GM12878 (cell line): ENCODE measurements around the gene MRGPRF. TPM values are rescaled to one million over a fixed set of nuclear protein-coding genes. Genes with fewer than 3 reads are reported as not detected.

ENCODE experiments used
- ATAC-seq: fragments of 200-7000 bp; cut with Tn5 transposase; 3 replicates; pipeline ENCODE4 v1.9.1; 2020; ENCODE audit warnings: mild to moderate bottlenecking, moderate library complexity
- BruUV-seq: library from RNA; stranded (reverse); fragments of 400-500 nt; replicated peaks from 2 replicates; lab custom pipeline; 2021; lab: Mats Ljungman, UMichigan
- CTCF ChIA-PET: fragments of 300-600 bp; sonication (Branson Sonifier 250); formaldehyde crosslinking; extraction: SDS; loops from one replicate; lab custom pipeline; 2021; ENCODE audit warnings: inconsistent platforms; lab: Yijun Ruan, JAX
- POLR2A ChIA-PET: fragments of 350-600 bp; formaldehyde crosslinking; extraction: SDS; loops from one replicate; lab custom pipeline; 2021; ENCODE audit warnings: inconsistent platforms; lab: Charles Lee
- RAD21 ChIA-PET: fragments of 300-600 bp; sonication (Branson Sonifier 250); formaldehyde crosslinking; loops from one replicate; lab custom pipeline; 2023; ENCODE audit warnings: antibody characterized with exemption; ENCODE audit not compliant: unreplicated experiment; lab: Charles Lee
- SMC1A ChIA-PET: fragments of 300-600 bp; sonication (Branson Sonifier 250); formaldehyde crosslinking; loops from one replicate; lab custom pipeline; 2023; ENCODE audit not compliant: unreplicated experiment, uncharacterized antibody; lab: Charles Lee
- DNase-seq: peaks from one replicate; pipeline ENCODE4 v3.0.0-alpha.2; 2011; ENCODE audit warnings: low read depth, low spot score
- FAIRE-seq: peaks from 3 replicates; lab custom pipeline; 2011; peaks lifted over from hg19 to GRCh38; lab: Jason Lieb, UNC
- H2AFZ ChIP-seq: 2 replicates; pipeline ENCODE4 v1.6.0; 2011; ENCODE audit warnings: low read depth, low read length, control low read depth; ENCODE audit not compliant: control insufficient read depth
- H3K27ac ChIP-seq: 2 replicates; pipeline ENCODE4 v1.5.1; 2011; ENCODE audit warnings: control low read depth; ENCODE audit not compliant: control insufficient read depth, insufficient read depth
- H3K27me3 ChIP-seq, 2 experiments: replicated peaks in 1 of 2; 2 replicates each; pipeline versions ENCODE4 v1.6.0 to v1.6.1; 2011; ENCODE audit warnings: low read length in 1 of 2; ENCODE audit not compliant: control insufficient read depth in 2 of 2, insufficient read depth in 2 of 2
- H3K36me3 ChIP-seq, 2 experiments: 2 replicates each; pipeline ENCODE4 v1.5.1; 2011; ENCODE audit warnings: low read length in 1 of 2; ENCODE audit not compliant: control insufficient read depth in 2 of 2, insufficient read depth in 2 of 2
- H3K4me1 ChIP-seq: 2 replicates; pipeline ENCODE4 v1.6.1; 2011; ENCODE audit warnings: mild to moderate bottlenecking, low read length, moderate library complexity, mixed read lengths; ENCODE audit not compliant: control insufficient read depth, insufficient read depth
- H3K4me2 ChIP-seq: 2 replicates; pipeline ENCODE4 v1.6.0; 2011; ENCODE audit warnings: control low read depth; ENCODE audit not compliant: control insufficient read depth, insufficient read depth
- H3K4me3 ChIP-seq: fragments of 200-600 bp; sonication (generic); 2 replicates; pipeline ENCODE4 v1.5.1; 2016
- H3K79me2 ChIP-seq: 2 replicates; pipeline ENCODE4 v1.6.0; 2011; ENCODE audit warnings: low read length; ENCODE audit not compliant: control insufficient read depth, insufficient read depth
- H3K9ac ChIP-seq: 2 replicates; pipeline ENCODE4 v1.8.0; 2011; ENCODE audit warnings: low read length, control low read depth, mixed read lengths; ENCODE audit not compliant: control insufficient read depth, insufficient read depth
- H3K9me3 ChIP-seq: replicated peaks from 3 replicates; pipeline ENCODE4 v1.5.1; 2011; ENCODE audit warnings: mild to moderate bottlenecking, low read length; ENCODE audit not compliant: control insufficient read depth, insufficient read depth
- H4K20me1 ChIP-seq: 2 replicates; pipeline ENCODE4 v1.6.0; 2011; ENCODE audit not compliant: control insufficient read depth, insufficient read depth
- ASH2L ChIP-seq: fragments of 300-600, 200-600 bp; sonication (generic); IDR thresholded peaks from 2 replicates; pipeline ENCODE4 v1.6.1; 2017; ENCODE audit warnings: low read depth, mild to moderate bottlenecking, borderline replicate concordance
- CEBPB ChIP-seq, 2 experiments: fragments of 150-350 bp in 1 of 2; IDR thresholded peaks; 2 replicates each; pipeline ENCODE4 v1.6.1; 2012 to 2014; ENCODE audit warnings: low read depth in 2 of 2, low read length in 2 of 2, borderline replicate concordance in 1 of 2, inconsistent platforms in 1 of 2
- CREB1 ChIP-seq: IDR thresholded peaks from 2 replicates; pipeline ENCODE4 v1.6.1; 2012; ENCODE audit warnings: low read depth, mild to moderate bottlenecking, inconsistent platforms
- ZNF622 ChIP-seq: fragments of 450-650 bp; IDR thresholded peaks from 2 replicates; pipeline ENCODE4 v1.6.1; 2017; ENCODE audit warnings: mild to moderate bottlenecking, inconsistent platforms
- WGBS: methylation state at CpG from one replicate; pipeline ENCODE4 v1.1.6; 2016; ENCODE audit warnings: low lambda C conversion rate; ENCODE audit not compliant: insufficient replicate concordance, insufficient coverage; ENCODE audit errors: missing lambda C conversion rate; 5-methylcytosine and 5-hydroxymethylcytosine counted together
- in situ Hi-C: fragments of 300-500 bp; cut with MboI; formaldehyde crosslinking; loops from 9 replicates; pipeline ENCODE4 v1.14.3; 2018; ENCODE audit warnings: mixed read lengths
- intact Hi-C: fragments of 100-400 bp; cut with micrococcal nuclease; formaldehyde crosslinking; loops from one replicate; pipeline ENCODE4 v1.14.2; 2022; ENCODE audit not compliant: unreplicated experiment
- polyA plus RNA-seq, 11 experiments: library from polyadenylated mRNA; depleted of rRNA in 4 of 11; unstranded in 6 of 11; stranded (reverse) in 5 of 11; fragments of >200 nt; fragmentation: Nextera tagmentation in 4 of 11; fragmentation: Illumina TruSeq in 1 of 11; extraction: Ambion mirVana in 4 of 11; extraction: Trizol in 1 of 11; gene quantifications; 1 replicate in 1 of 11; 2 replicates in 10 of 11; pipeline versions ENCODE4 v1.2.1 to v1.2.3, GENCODE V29; 2011 to 2016; ENCODE audit warnings: inconsistent platforms in 2 of 11, missing spikeins in 2 of 11, low read depth in 1 of 11
- total RNA-seq, 4 experiments: library from RNA; depleted of rRNA in 3 of 4; stranded (reverse); fragments of >200 nt in 3 of 4; fragmentation: Illumina TruSeq in 1 of 4; extraction: Trizol in 1 of 4; gene quantifications; 2 replicates each; pipeline versions ENCODE4 v1.2.1 to v1.2.3, GENCODE V29; 2013 to 2021
- TF ChIP-seq, protein P1 (sequence below): fragments of 450-650 bp; IDR thresholded peaks from 2 replicates; pipeline ENCODE4 v1.6.1; 2017; ENCODE audit warnings: mild to moderate bottlenecking, moderate library complexity
- TF ChIP-seq, protein P2 (sequence below): fragments of 450-650 bp; IDR thresholded peaks from 2 replicates; pipeline ENCODE4 v1.6.1; 2016; ENCODE audit warnings: mild to moderate bottlenecking
- TF ChIP-seq, protein P3 (sequence below): fragments of 450-650 bp; formaldehyde crosslinking; IDR thresholded peaks from 2 replicates; pipeline ENCODE4 v1.5.0; 2022; ENCODE audit warnings: mild to moderate bottlenecking, missing genetic modification characterization

MRGPRF gene
- total and polyA plus RNA-seq, 10 of the 15 experiments (the other 5 are each of a cell fraction or from before 2014, with no cell fraction given): not detected

DNA sequence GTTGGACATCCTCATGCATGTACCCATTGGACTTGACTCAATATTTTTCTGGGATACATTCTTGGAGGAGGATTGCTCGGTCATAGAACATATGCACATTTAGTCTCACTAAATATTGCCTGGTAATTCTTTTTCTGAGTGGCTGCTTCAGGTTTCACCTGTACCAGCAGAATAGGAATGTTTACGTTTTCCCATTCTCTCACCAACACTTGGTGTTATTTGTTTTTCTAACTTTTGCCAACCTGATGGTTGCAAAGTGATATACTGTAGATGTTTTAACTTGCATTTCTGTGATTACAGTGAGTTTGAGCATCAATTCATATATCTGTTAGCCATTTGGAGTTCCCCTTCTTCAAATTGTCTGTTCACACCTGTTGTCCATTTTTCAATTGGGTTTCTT, 30.9 kb downstream of the MRGPRF start:
- DNase-seq (no peak), FAIRE-seq (no peak), ATAC-seq (no peak)
- Histone ChIP-seq H2AFZ (no peak overlapping the region), H3K4me3 (no peak overlapping the region), H3K27me3 (no peaks in the 10 kb centered on the region; a peak in 2 of 4 replicates), H4K20me1 (no peaks in the 10 kb centered on the region), H3K4me2 (no peak overlapping the region), H3K36me3 (no peaks in the 10 kb centered on the region), H3K79me2 (no peaks in the 10 kb centered on the region), H3K27ac (no peak overlapping the region), H3K9me3 (no peaks in the 10 kb centered on the region; the same call in 2 of the 3 replicates), H3K9ac (no peak overlapping the region), H3K4me1 (no peaks in the 10 kb centered on the region)
- no peak for TF ChIP-seq ASH2L
- no peak for TF ChIP-seq CREB1
- TF ChIP-seq ZNF622: no peak
- no peak for TF ChIP-seq CEBPB (IDR thresholded peaks at IDR 0.05; ENCODE audit: borderline replicate concordance in 1 of 2, low read depth in 2 of 2, low read length in 2 of 2)
- TF ChIP-seq, protein P1, sequence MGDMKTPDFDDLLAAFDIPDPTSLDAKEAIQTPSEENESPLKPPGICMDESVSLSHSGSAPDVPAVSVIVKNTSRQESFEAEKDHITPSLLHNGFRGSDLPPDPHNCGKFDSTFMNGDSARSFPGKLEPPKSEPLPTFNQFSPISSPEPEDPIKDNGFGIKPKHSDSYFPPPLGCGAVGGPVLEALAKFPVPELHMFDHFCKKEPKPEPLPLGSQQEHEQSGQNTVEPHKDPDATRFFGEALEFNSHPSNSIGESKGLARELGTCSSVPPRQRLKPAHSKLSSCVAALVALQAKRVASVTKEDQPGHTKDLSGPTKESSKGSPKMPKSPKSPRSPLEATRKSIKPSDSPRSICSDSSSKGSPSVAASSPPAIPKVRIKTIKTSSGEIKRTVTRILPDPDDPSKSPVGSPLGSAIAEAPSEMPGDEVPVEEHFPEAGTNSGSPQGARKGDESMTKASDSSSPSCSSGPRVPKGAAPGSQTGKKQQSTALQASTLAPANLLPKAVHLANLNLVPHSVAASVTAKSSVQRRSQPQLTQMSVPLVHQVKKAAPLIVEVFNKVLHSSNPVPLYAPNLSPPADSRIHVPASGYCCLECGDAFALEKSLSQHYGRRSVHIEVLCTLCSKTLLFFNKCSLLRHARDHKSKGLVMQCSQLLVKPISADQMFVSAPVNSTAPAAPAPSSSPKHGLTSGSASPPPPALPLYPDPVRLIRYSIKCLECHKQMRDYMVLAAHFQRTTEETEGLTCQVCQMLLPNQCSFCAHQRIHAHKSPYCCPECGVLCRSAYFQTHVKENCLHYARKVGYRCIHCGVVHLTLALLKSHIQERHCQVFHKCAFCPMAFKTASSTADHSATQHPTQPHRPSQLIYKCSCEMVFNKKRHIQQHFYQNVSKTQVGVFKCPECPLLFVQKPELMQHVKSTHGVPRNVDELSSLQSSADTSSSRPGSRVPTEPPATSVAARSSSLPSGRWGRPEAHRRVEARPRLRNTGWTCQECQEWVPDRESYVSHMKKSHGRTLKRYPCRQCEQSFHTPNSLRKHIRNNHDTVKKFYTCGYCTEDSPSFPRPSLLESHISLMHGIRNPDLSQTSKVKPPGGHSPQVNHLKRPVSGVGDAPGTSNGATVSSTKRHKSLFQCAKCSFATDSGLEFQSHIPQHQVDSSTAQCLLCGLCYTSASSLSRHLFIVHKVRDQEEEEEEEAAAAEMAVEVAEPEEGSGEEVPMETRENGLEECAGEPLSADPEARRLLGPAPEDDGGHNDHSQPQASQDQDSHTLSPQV: no peak
- TF ChIP-seq, protein P2, sequence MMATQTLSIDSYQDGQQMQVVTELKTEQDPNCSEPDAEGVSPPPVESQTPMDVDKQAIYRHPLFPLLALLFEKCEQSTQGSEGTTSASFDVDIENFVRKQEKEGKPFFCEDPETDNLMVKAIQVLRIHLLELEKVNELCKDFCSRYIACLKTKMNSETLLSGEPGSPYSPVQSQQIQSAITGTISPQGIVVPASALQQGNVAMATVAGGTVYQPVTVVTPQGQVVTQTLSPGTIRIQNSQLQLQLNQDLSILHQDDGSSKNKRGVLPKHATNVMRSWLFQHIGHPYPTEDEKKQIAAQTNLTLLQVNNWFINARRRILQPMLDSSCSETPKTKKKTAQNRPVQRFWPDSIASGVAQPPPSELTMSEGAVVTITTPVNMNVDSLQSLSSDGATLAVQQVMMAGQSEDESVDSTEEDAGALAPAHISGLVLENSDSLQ: no peak
- TF ChIP-seq, protein P3, sequence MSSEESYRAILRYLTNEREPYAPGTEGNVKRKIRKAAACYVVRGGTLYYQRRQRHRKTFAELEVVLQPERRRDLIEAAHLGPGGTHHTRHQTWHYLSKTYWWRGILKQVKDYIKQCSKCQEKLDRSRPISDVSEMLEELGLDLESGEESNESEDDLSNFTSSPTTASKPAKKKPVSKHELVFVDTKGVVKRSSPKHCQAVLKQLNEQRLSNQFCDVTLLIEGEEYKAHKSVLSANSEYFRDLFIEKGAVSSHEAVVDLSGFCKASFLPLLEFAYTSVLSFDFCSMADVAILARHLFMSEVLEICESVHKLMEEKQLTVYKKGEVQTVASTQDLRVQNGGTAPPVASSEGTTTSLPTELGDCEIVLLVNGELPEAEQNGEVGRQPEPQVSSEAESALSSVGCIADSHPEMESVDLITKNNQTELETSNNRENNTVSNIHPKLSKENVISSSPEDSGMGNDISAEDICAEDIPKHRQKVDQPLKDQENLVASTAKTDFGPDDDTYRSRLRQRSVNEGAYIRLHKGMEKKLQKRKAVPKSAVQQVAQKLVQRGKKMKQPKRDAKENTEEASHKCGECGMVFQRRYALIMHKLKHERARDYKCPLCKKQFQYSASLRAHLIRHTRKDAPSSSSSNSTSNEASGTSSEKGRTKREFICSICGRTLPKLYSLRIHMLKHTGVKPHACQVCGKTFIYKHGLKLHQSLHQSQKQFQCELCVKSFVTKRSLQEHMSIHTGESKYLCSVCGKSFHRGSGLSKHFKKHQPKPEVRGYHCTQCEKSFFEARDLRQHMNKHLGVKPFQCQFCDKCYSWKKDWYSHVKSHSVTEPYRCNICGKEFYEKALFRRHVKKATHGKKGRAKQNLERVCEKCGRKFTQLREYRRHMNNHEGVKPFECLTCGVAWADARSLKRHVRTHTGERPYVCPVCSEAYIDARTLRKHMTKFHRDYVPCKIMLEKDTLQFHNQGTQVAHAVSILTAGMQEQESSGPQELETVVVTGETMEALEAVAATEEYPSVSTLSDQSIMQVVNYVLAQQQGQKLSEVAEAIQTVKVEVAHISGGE (CRISPR knock-in tag): no peak
- ChIA-PET CTCF (no interaction called here), RAD21 (no interaction called here), POLR2A (interaction anchor here (0.9 kb wide), 1 partner anchor 306 kb away, joined by 3 read pairs; no protein-coding TSS in a partner anchor), SMC1A (no interaction called here)
- BruUV-seq: no TSS peak
- intact Hi-C loops: no loop called here
- WGBS: 47% methylated on average over 2 of the region's 2 CpGs
- in situ Hi-C loops: no loop called here
